Type B pancreatic cell (in vitro differentiated cells): ENCODE measurements around the gene CAMSAP1. TPM values are rescaled to one million over a fixed set of nuclear protein-coding genes. Genes with fewer than 3 reads are reported as not detected.

Experiments used
- DNase-seq: peaks from one replicate; pipeline ENCODE4 v3.0.0; 2021; ENCODE audit warnings: mixed read lengths; ENCODE audit not compliant: unreplicated experiment; ENCODE audit errors: extremely low spot score
- H3K27ac Mint-ChIP-seq: 2 replicates; pipeline ENCODE4 v1.8.0; 2021; ENCODE audit warnings: mild to moderate bottlenecking, mixed read lengths
- H3K27me3 Mint-ChIP-seq: 2 replicates; pipeline ENCODE4 v1.8.0; 2021; ENCODE audit warnings: mixed read lengths
- H3K36me3 Mint-ChIP-seq: 2 replicates; pipeline ENCODE4 v1.8.0; 2021; ENCODE audit warnings: mixed read lengths
- H3K4me1 Mint-ChIP-seq: one replicate; pipeline ENCODE4 v1.8.0; 2021; ENCODE audit warnings: mixed read lengths; ENCODE audit not compliant: unreplicated experiment
- H3K4me3 Mint-ChIP-seq: 2 replicates; pipeline ENCODE4 v1.8.0; 2021; ENCODE audit warnings: mild to moderate bottlenecking, mixed read lengths
- H3K9me3 Mint-ChIP-seq: 2 replicates; pipeline ENCODE4 v1.8.0; 2021; ENCODE audit warnings: mixed read lengths
- total RNA-seq: library from RNA; stranded (reverse); gene quantifications from 2 replicates; pipeline ENCODE4 v1.2.1, GENCODE V29; 2021; ENCODE audit warnings: low replicate concordance
- TF ChIP-seq, protein P1 (sequence below): fragments of 200-600 bp; sonication (generic); conservative IDR thresholded peaks from 2 replicates; pipeline ENCODE4 v1.5.0; 2021; ENCODE audit warnings: antibody characterized with exemption, mild to moderate bottlenecking

The CAMSAP1 gene
- total RNA-seq, 1 donor from 2014 or later, result 58.2 TPM

DNA sequence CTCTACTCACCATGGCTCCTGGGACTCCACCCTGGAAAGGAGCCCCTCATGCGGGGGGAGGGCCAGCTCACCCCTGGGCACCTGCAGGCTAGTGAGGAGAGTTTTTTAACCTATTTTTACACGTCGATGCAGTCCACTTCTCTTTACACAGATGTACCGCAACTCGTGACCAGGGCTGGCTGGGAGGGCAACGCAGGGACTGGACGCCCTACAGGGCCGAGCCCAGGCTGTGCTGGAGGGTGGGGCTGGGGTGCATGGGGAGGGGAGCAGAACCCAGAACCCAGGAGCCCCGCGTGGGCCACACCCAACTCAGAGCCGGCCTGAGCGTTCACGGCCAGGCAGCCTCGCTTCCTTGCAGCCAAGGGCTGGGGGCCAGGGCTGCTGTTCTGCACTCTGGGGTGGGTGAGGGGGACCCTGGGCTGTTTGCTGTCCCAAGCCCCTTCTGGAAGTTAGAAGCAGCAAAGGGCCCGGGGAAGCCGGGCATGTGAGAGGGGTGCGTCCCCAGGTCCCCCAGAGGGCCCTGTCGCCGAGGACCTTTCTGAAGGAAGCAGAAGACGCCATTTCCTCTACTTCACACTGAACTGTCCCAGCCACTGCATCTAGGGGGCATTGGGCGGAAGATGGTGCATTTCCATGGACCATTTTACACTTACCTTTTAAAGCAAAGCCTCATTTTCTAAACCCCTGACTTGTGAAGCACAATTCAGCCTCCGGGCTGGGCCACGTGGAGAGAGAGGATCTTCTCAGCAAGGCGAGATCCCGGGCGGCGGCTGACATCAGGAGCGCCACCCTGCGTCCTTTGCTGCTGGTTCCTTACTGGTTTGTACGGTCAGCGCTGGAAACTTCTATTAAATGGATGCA lies 114.8 kb downstream of the CAMSAP1 start:
- Mint-ChIP-seq H3K36me3 (no peaks in the 10 kb centered on the region), H3K4me3 (no peak overlapping the region), H3K27me3 (no peaks in the 10 kb centered on the region), H3K4me1 (no peaks in the 10 kb centered on the region), H3K9me3 (no peaks in the 10 kb centered on the region), H3K27ac (no peak overlapping the region)
- TF ChIP-seq, protein P1, sequence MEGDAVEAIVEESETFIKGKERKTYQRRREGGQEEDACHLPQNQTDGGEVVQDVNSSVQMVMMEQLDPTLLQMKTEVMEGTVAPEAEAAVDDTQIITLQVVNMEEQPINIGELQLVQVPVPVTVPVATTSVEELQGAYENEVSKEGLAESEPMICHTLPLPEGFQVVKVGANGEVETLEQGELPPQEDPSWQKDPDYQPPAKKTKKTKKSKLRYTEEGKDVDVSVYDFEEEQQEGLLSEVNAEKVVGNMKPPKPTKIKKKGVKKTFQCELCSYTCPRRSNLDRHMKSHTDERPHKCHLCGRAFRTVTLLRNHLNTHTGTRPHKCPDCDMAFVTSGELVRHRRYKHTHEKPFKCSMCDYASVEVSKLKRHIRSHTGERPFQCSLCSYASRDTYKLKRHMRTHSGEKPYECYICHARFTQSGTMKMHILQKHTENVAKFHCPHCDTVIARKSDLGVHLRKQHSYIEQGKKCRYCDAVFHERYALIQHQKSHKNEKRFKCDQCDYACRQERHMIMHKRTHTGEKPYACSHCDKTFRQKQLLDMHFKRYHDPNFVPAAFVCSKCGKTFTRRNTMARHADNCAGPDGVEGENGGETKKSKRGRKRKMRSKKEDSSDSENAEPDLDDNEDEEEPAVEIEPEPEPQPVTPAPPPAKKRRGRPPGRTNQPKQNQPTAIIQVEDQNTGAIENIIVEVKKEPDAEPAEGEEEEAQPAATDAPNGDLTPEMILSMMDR, result no peak
- DNase-seq, result no peak

DNA sequence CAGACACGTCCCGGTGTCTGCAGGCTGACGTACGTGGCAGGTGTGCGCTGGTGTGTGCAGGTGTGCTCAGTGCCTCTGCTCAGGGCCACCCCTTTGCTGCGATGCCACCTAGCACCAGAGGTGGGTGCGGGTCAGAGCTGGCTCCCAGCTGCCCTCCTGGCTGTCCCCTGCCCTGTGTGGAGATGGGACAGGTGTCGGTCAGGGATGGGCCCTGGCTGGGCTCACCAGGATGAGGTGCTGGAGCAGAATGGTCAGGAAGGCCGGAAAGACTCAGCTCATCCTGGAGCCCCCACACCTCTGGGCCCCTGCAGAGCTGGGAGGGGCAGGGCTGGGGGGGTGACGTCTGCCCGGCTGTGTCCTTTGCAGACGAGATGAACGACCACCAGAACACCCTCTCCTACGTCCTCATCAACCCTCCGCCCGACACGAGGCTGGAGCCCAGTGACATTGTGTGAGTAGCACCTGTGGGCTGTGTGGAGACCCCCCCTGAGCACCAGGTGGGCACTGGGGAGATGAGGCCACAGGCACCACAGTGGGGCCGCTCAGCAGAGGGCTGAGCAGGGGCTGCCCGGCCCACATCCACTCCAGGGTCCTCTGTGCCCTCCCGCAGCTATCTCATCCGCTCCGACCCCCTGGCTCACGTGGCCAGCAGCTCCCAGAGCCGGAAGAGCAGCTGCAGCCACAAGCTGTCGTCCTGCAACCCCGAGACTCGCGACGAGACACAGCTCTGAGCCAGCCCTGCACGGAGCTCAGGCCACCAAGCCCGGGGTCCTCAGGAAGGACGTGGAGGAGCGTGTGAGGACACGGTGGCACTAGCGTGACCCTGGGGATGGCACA lies 115.7 kb downstream of the CAMSAP1 start:
- no peak for DNase-seq
- TF ChIP-seq, protein P1, result no peak
- no peak overlapping the region for H3K27ac Mint-ChIP-seq
- no peaks in the 10 kb centered on the region for H3K4me1 Mint-ChIP-seq
- H3K27me3 Mint-ChIP-seq, result no peaks in the 10 kb centered on the region
- H3K9me3 Mint-ChIP-seq, result no peaks in the 10 kb centered on the region
- no peaks in the 10 kb centered on the region for H3K36me3 Mint-ChIP-seq
- no peak overlapping the region for H3K4me3 Mint-ChIP-seq

DNA sequence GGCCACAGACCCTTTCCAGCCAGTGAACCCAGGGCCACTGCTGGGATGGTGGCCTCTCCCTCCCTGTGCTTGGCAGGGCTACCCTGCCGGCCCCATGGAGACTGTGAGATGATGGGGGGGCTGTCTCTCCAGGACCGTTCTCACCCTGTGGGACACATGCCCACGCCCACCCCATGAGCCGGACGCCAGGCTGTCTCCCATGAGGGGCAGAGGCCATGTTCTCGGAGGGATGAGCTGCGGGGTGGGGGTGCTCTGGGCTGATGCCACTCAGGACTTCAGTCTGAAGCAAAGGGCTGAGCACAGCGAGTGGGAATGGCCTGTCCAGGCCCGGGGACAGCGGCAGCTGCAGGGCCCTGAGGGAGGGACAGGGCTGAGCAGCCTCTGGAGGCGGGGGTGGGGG lies 116.5 kb downstream of the CAMSAP1 start:
- no peak overlapping the region for H3K27ac Mint-ChIP-seq
- no peaks in the 10 kb centered on the region for H3K36me3 Mint-ChIP-seq
- H3K9me3 Mint-ChIP-seq, result no peaks in the 10 kb centered on the region
- DNase-seq, result no peak
- H3K4me1 Mint-ChIP-seq, result no peaks in the 10 kb centered on the region
- TF ChIP-seq, protein P1, result no peak
- H3K27me3 Mint-ChIP-seq, result no peaks in the 10 kb centered on the region
- H3K4me3 Mint-ChIP-seq, result no peak overlapping the region

GRCh38 chr9:135790356-135790755 lies 117.0 kb downstream of the CAMSAP1 start:
- H3K9me3 Mint-ChIP-seq, result no peaks in the 10 kb centered on the region
- H3K36me3 Mint-ChIP-seq, result no peaks in the 10 kb centered on the region
- no peak overlapping the region for H3K27ac Mint-ChIP-seq
- H3K27me3 Mint-ChIP-seq, result no peaks in the 10 kb centered on the region
- H3K4me3 Mint-ChIP-seq, result no peak overlapping the region
- no peaks in the 10 kb centered on the region for H3K4me1 Mint-ChIP-seq
- no peak for DNase-seq
- TF ChIP-seq, protein P1, result no peak

GRCh38 chr9:135789838-135790291 lies 117.5 kb downstream of the CAMSAP1 start:
- no peak for DNase-seq
- Mint-ChIP-seq H3K9me3 (no peaks in the 10 kb centered on the region), H3K27me3 (no peaks in the 10 kb centered on the region), H3K36me3 (no peaks in the 10 kb centered on the region), H3K4me1 (no peaks in the 10 kb centered on the region), H3K27ac (no peak overlapping the region), H3K4me3 (no peak overlapping the region)
- TF ChIP-seq, protein P1, result no peak
